OCI-LY7 (cell line): ENCODE results near the gene SPRR2D. TPM values are rescaled to one million over a fixed set of nuclear protein-coding genes. Genes with fewer than 3 reads are reported as not detected.

Experiments used
- BruUV-seq: library from RNA; stranded (reverse); fragments of 400-500 nt; replicated peaks from 2 replicates; lab custom pipeline; 2021; lab: Mats Ljungman, UMichigan
- CTCF ChIA-PET: fragments of 300-600 bp; sonication (Branson Sonifier 250); formaldehyde crosslinking; loops from one replicate; lab custom pipeline; 2022; ENCODE audit warnings: antibody characterized with exemption; ENCODE audit not compliant: unreplicated experiment; lab: Charles Lee
- POLR2A ChIA-PET: fragments of 300-600 bp; sonication (Branson Sonifier 250); formaldehyde crosslinking; loops from one replicate; lab custom pipeline; 2022; ENCODE audit warnings: antibody characterized with exemption; lab: Charles Lee
- DNase-seq: peaks from one replicate; pipeline ENCODE4 v3.0.0-alpha.2; 2015; ENCODE audit warnings: low spot score
- H2AFZ ChIP-seq: fragments of 200-600 bp; sonication (generic), shearing (Covaris generic); 2 replicates; pipeline ENCODE4 v1.6.1; 2014; ENCODE audit warnings: mild to moderate bottlenecking, antibody characterized with exemption, low read length, moderate library complexity
- H3K27ac ChIP-seq: fragments of 200-600 bp; sonication (generic); 2 replicates; pipeline ENCODE4 v1.5.1; 2014; ENCODE audit warnings: mixed run types, low read depth, mild to moderate bottlenecking, moderate library complexity, low read length, inconsistent platforms; ENCODE audit not compliant: poor library complexity, severe bottlenecking
- H3K36me3 ChIP-seq: fragments of 200-600 bp; sonication (generic); 2 replicates; pipeline ENCODE4 v1.6.1; 2014; ENCODE audit warnings: mild to moderate bottlenecking, antibody characterized with exemption, low read length, moderate library complexity, mixed read lengths; ENCODE audit not compliant: insufficient read depth
- H3K4me1 ChIP-seq: fragments of 200-600 bp; sonication (generic); 2 replicates; pipeline ENCODE4 v1.5.1; 2014; ENCODE audit warnings: mild to moderate bottlenecking, low read length; ENCODE audit not compliant: insufficient read depth, poor library complexity, severe bottlenecking
- H3K4me2 ChIP-seq: fragments of 200-600 bp; sonication (generic); 2 replicates; pipeline ENCODE4 v1.6.1; 2014; ENCODE audit warnings: mild to moderate bottlenecking, low read length
- H3K4me3 ChIP-seq: fragments of 200-600 bp; sonication (generic); 2 replicates; pipeline ENCODE4 v1.5.1; 2014; ENCODE audit warnings: mild to moderate bottlenecking, low read depth, low read length; ENCODE audit not compliant: poor library complexity, severe bottlenecking
- H3K79me2 ChIP-seq: fragments of 200-600 bp; sonication (generic); 2 replicates; pipeline ENCODE4 v1.6.1; 2016; ENCODE audit warnings: low read depth, mild to moderate bottlenecking, low read length, moderate library complexity, mixed read lengths; ENCODE audit not compliant: insufficient read depth
- H3K9me2 ChIP-seq: fragments of 200-600 bp; sonication (generic); 2 replicates; pipeline ENCODE4 v1.6.1; 2016; ENCODE audit warnings: mild to moderate bottlenecking, low read length, mixed read lengths; ENCODE audit not compliant: insufficient read depth
- H3K9me3 ChIP-seq: fragments of 200-600 bp; sonication (generic); 2 replicates; pipeline ENCODE4 v1.6.1; 2014; ENCODE audit warnings: mild to moderate bottlenecking, mixed run types, low read length, mixed read lengths
- H4K20me1 ChIP-seq: fragments of 200-600 bp; sonication (generic); 2 replicates; pipeline ENCODE4 v1.6.1; 2014; ENCODE audit warnings: mild to moderate bottlenecking, antibody characterized with exemption, low read length, moderate library complexity, mixed read lengths; ENCODE audit not compliant: insufficient read depth
- CTCF ChIP-seq: fragments of 200-600 bp; sonication (generic); conservative IDR thresholded peaks from 2 replicates; pipeline ENCODE4 v1.5.1; 2014; ENCODE audit warnings: mild to moderate bottlenecking, antibody characterized with exemption, low read length, moderate library complexity, mixed read lengths
- EZH2phosphoT487 ChIP-seq: fragments of 200-600 bp; sonication (generic); IDR thresholded peaks from 2 replicates; pipeline ENCODE4 v1.6.1; 2018; ENCODE audit warnings: low read depth, borderline replicate concordance, mild to moderate bottlenecking, mixed run types, antibody characterized with exemption, low read length, moderate library complexity, mixed read lengths
- intact Hi-C: fragments of 100-400 bp; cut with micrococcal nuclease; formaldehyde crosslinking; loops from one replicate; pipeline ENCODE4 v1.10.0; 2022; ENCODE audit not compliant: unreplicated experiment
- total RNA-seq, 2 experiments: library from RNA; depleted of rRNA in 1 of 2; stranded (reverse); fragments of >200 nt in 1 of 2; shearing (Covaris generic) in 1 of 2; gene quantifications; 2 replicates each; pipeline ENCODE4 v1.2.3, GENCODE V29; 2014 to 2022

The SPRR2D gene
- total RNA-seq, 2 experiments from 2014 or later, result not detected

GRCh38 chr1:153049211-153049610 lies 8.3 kb upstream of the SPRR2D start:
- no peaks in the 10 kb centered on the region for H3K9me2 ChIP-seq
- no peaks in the 10 kb centered on the region for H3K4me1 ChIP-seq
- TF ChIP-seq EZH2phosphoT487, result no peak
- no peak for TF ChIP-seq CTCF
- intact Hi-C loops, result no loop called here
- H3K36me3 ChIP-seq, result no peaks in the 10 kb centered on the region
- ChIA-PET CTCF (no interaction called here), POLR2A (interaction anchor here (0.6 to 0.7 kb wide), 2 partner anchors 12 to 165 kb away, joined by 3 read pairs; no protein-coding TSS in a partner anchor)
- H3K79me2 ChIP-seq, result no peaks in the 10 kb centered on the region
- no peak overlapping the region for H3K27ac ChIP-seq
- BruUV-seq, result no TSS peak
- no peaks in the 10 kb centered on the region for H4K20me1 ChIP-seq
- H3K9me3 ChIP-seq, result no peaks in the 10 kb centered on the region
- no peak overlapping the region for H3K4me3 ChIP-seq
- no peak for DNase-seq
- H2AFZ ChIP-seq, result no peak overlapping the region
- H3K4me2 ChIP-seq, result no peak overlapping the region

- no peak overlapping the region for H2AFZ ChIP-seq
- H3K36me3 ChIP-seq, result no peaks in the 10 kb centered on the region
- no peak for DNase-seq
- H3K79me2 ChIP-seq, result no peaks in the 10 kb centered on the region
- intact Hi-C loops, result no loop called here
- TF ChIP-seq EZH2phosphoT487 (no peak), CTCF (no peak)
- H3K9me2 ChIP-seq, result no peaks in the 10 kb centered on the region
- ChIA-PET POLR2A (no interaction called here), CTCF (no interaction called here)
- BruUV-seq, result no TSS peak
- H3K4me3 ChIP-seq, result no peak overlapping the region
- no peaks in the 10 kb centered on the region for H3K9me3 ChIP-seq
- no peaks in the 10 kb centered on the region for H3K4me1 ChIP-seq
- no peak overlapping the region for H3K4me2 ChIP-seq
- no peaks in the 10 kb centered on the region for H4K20me1 ChIP-seq
- no peak overlapping the region for H3K27ac ChIP-seq
Measured at GRCh38 chr1:153035211-153035610, 5.7 kb downstream of the SPRR2D start.

GRCh38 chr1:153032677-153033308 lies 8.1 kb downstream of the SPRR2D start:
- CTCF ChIA-PET, result no interaction called here
- H3K4me3 ChIP-seq, result no peak overlapping the region
- no peak overlapping the region for H3K4me2 ChIP-seq
- H3K9me2 ChIP-seq, result no peaks in the 10 kb centered on the region
- DNase-seq, result peak; percentile 5
- H3K4me1 ChIP-seq, result no peaks in the 10 kb centered on the region
- no peak overlapping the region for H2AFZ ChIP-seq
- H3K9me3 ChIP-seq, result no peaks in the 10 kb centered on the region
- no peak overlapping the region for H3K27ac ChIP-seq
- H3K79me2 ChIP-seq, result no peaks in the 10 kb centered on the region
- no peaks in the 10 kb centered on the region for H3K36me3 ChIP-seq
- TF ChIP-seq EZH2phosphoT487 (no peak), CTCF (peak; percentile 68)
- POLR2A ChIA-PET, result no interaction called here
- no peaks in the 10 kb centered on the region for H4K20me1 ChIP-seq
- no TSS peak for BruUV-seq
- intact Hi-C loops, result no loop called here
